GM13976 (cell line): ENCODE results near the gene ARVCF.
A peak's percentile ranks its signal among the peaks of the same experiment; 100 is the strongest.

Experiments used
- DNase-seq: peaks from one replicate; pipeline ENCODE4 v3.0.0; 2012; ENCODE audit warnings: low spot score
- CTCF ChIP-seq: IDR thresholded peaks from 2 replicates; pipeline ENCODE4 v1.5.1; 2012; ENCODE audit warnings: borderline replicate concordance, mild to moderate bottlenecking; ENCODE audit not compliant: insufficient read depth; ENCODE audit errors: extremely low read depth, missing control alignments, control extremely low read depth
- in situ Hi-C: fragments of 300-500 bp; cut with MboI; formaldehyde crosslinking; loops from one replicate; pipeline ENCODE4 v1.12.0; 2022; ENCODE audit warnings: low sequenced_read_pairs, mixed read lengths, inconsistent platforms; ENCODE audit not compliant: unreplicated experiment

The ARVCF gene

GRCh38 chr22:19990188-19990587 is 26.4 kb downstream of the ARVCF start:
- in situ Hi-C loops, result no loop called here
- DNase-seq, result no peak
- no peak for TF ChIP-seq CTCF

GRCh38 chr22:19989725-19990067 is 26.9 kb downstream of the ARVCF start:
- in situ Hi-C loops, result no loop called here
- TF ChIP-seq CTCF, result no peak
- DNase-seq, result no peak

- in situ Hi-C loops, result no loop called here
- no peak for TF ChIP-seq CTCF
- DNase-seq, result no peak
Observed at GRCh38 chr22:19988965-19989724, 27.5 kb downstream of the ARVCF start.

- in situ Hi-C loops, result no loop called here
- DNase-seq, result no peak
- no peak for TF ChIP-seq CTCF
Observed at GRCh38 chr22:19988331-19988808, 28.3 kb downstream of the ARVCF start.

GRCh38 chr22:19987394-19988306 is 29.0 kb downstream of the ARVCF start:
- no peak for TF ChIP-seq CTCF
- no peak for DNase-seq
- in situ Hi-C loops, result no loop called here

GRCh38 chr22:19986410-19987341 is 29.9 kb downstream of the ARVCF start:
- in situ Hi-C loops, result no loop called here
- peak; percentile 98 for DNase-seq
- TF ChIP-seq CTCF, result no peak
